Muscle of back (tissue), 11 donors: ENCODE data around the gene CCDC78. TPM values are rescaled to one million over a fixed set of nuclear protein-coding genes. Genes with fewer than 3 reads are reported as not detected.

Experiments used
- DNase-seq, 3 donors: peaks; one replicate each; pipeline versions ENCODE4 v3.0.0 to v3.0.0-alpha.2; 2013
- polyA plus RNA-seq, 10 donors: library from polyadenylated mRNA; unstranded; fragments of 120-200 nt; gene quantifications; one replicate each; pipeline ENCODE4 v1.2.1, GENCODE V29; 2013; ENCODE audit not compliant: insufficient read length in 10 of 10

Gene CCDC78
- polyA plus RNA-seq, 10 donors: 0.59 to 2.1 (median 0.96) TPM

- no peak for DNase-seq
These were observed 1.2 kb downstream of the CCDC78 start for GRCh38 chr16:725041-725376.

DNA sequence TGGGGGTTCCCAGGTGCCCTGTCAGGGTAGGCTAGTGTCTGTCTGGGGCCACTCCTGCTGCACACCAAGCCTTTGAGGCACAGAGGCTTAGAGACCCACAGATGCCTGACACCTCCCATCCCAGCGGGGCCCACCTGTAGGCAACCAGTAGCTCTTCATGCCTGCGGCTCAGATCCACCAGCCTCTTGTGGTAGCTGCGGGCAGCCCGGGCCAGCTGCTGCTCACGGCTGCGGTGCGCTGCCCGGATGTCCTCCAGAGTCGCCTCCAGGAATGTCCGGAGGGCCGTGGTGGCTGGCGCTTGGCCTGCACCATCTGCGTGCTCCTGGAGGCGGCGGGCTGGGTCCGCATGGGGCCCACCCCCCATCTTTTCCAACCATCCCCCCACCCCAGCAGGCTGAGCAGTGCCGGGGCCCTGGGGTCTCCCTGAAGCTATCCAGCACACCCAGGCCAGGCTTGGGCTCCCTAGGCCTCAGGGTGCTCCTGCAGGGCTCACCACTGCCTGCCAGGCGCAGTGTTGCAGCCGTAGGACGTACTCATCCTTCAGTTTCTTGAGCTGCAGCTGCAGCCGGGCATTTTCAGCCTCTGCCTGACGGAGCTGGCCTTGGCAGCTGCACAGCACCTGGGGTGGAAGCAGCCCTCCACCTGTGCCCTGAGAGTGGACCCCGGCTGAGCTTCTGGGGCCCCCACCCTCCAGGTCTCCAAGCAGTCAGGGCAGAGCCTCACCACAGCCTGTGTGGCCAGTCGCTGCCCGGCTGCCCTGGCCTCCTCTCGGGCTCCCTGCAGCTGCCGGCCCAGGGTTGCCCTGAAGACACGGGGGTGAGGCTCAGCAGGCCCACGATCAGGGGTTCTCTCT, 1.8 kb downstream of the CCDC78 start:
- no peak for DNase-seq

DNA sequence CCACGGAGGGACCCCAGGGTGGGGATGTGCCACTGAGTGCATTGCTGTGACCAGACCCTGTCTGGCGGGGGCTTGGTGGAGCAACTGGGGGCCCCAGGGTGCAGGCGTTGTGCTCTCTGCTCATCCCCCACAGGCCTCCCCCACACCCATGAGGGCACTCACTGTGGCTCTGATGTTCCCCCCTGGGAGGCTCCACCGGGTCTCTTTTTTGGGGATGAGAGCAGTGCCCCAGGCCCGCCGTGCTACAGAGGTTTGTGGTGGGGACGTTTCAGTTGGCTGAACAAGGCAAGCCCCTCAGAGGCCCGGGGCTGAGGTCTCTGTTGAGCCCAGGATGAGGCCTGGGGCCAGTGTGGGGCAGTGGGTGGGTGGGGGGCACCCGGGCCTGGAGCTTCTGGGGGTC, 2.5 kb downstream of the CCDC78 start:
- no peak for DNase-seq

DNA sequence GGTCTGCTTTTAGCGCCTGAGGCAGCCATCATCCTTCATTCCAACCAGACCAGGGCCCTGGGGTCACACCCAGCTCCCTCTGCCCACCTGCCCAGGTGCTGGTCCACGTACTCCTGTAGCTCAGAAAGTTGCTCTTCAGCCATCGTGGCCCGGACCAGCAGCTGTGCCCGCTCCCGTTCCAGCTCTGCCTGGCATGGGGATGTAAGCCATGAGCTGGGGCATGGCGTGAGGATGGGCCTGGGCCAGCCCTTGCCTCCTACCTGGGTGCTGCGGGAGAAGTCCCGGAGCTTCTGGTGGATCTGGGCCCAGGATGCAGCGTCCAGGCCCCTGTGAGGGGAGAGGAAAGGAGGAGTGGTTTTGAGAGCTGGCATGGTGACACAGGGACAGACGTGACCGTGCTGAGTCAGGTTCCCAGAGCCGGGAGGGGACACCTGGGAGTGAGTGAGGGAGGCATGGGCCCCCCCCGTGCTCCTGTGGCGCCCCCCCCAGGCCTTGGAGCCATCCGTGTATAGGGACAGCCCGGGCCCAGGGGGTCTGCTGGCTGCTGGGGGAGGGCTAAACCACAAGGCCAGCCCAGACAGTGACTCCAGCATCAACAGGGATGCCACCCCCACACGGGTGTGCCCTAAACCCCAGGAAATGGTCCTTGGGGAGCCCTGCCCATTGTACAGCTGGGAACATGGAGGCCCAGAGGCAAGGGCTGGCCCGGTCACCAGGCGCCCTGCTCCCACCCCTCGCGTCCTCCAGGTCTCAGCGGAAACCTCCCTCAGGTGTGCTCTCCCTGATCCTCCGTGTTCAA, 3.2 kb downstream of the CCDC78 start:
- no peak for DNase-seq

DNA sequence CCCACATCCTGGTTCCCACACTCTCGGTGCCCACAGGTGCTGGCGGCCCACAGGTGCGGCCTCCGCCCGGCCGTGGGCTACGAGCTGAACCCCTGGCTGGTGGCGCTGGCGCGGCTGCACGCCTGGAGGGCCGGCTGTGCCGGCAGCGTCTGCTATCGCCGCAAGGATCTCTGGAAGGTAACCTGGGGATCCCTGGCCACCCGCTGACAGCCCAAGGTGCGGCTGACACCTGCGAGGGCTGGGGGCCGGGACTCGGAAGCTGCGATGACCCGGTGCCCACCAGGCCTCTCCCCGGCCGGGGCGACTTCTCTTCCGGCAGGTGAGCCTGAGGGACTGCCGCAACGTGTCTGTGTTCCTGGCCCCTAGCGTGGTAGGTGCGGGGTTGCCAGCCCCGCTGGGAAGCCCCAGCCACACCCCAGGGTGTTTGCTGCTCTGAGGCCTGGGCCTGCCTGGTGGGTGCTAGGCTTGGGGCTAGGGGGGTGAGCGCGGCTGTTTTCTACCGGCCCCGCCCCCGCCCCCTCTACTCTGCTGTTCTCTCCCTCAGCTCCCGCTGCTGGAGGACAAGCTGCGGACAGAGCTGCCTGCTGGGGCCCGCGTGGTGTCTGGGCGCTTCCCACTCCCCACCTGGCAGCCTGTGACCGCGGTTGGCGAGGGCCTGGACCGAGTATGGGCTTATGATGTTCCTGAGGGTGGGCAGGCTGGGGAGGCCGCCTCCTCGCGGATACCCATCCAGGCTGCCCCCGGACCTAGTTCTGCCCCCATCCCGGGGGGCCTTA, 4.3 kb downstream of the CCDC78 start:
- no peak for DNase-seq

- DNase-seq: peak; percentile 61 to 94 (median 81)
These were observed 5.1 kb downstream of the CCDC78 start, which contains the start of gene ANTKMT for GRCh38 chr16:720990-721764. ANTKMT (plus strand) TSS chr16:721146; CDS start chr16:721275, 129 bp downstream.

DNA sequence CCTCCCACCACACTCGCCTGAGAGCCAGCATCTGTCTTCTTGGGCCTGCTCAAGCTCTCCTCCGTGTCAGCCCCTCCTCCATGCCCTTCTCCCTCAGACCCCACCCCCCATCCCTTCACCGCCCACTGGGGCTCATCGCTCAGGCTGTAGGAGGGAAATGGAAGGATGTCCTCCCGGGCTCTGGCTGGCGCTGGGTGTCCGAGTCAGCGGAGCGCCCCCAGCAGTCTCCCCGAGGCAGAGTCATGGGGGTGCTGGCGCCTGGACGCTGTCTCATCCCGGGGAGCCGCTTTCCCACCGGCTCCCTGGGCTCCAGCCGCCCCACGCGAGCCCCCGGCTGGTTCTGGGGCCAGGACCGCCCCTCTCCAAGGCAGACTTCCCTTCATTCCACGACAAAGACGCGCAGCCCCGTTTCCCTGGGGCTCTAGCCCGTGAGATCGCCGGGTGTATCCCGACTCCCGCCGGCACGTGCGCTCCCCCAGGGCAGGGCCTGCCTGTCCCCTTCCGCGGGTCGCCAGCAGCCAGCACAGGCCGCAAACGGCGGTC, 5.7 kb downstream of the CCDC78 start:
- DNase-seq: peak; percentile 51 to 90 (median 74)

- no peak for DNase-seq
These were observed 6.3 kb downstream of the CCDC78 start for GRCh38 chr16:719815-720446.

GRCh38 chr16:718922-719321, 7.3 kb downstream of the CCDC78 start:
- DNase-seq: no peak

GRCh38 chr16:718389-718788, 7.9 kb downstream of the CCDC78 start:
- no peak for DNase-seq

DNA sequence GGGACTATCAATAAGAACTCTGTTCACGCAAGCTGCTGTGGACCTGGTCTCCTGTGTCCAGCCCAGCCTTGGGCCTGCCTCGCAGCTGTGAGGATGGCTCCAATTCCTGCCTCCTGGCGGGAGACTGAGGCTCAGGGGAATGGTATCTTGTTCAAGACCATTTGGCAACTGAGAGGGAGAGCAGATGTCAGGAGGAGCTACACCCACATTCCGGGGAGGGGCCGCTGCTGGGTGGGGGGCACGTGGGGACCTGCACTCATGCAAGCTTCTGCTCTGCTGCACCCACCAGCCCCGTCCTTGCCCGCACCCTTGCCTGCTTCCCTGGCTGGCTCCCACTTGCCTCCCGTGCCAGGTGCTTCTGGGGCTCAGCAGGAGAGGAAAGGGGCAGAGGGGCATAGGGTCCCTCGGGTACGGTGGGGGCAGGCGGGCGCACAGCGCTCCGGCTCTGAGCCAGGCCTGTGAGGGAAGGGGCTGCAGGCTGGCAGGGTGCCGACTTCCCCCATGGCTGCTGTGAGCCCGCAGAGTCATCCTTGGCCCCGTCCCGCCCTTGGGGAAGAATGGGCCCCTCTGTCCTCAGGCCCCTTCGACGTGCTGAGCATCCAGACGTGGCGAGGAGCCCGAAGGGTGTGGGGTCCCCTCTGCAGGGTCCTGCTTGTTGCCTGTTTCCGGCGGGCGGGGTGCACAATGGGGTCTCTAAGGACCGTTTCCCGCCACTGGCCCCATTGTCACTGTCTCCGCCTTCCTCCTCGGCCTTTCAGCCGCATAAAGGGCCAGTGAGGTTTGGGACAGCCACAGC, 8.6 kb downstream of the CCDC78 start:
- peak in 1 of 3 donors; percentile 77 for DNase-seq

GRCh38 chr16:716768-717325, 9.4 kb downstream of the CCDC78 start:
- no peak for DNase-seq

GRCh38 chr16:716200-716568, 10.1 kb downstream of the CCDC78 start:
- DNase-seq: no peak

- peak in 1 of 3 donors; percentile 71 for DNase-seq
These were observed 10.6 kb downstream of the CCDC78 start for GRCh38 chr16:715477-716199.

GRCh38 chr16:714558-715476, 11.4 kb downstream of the CCDC78 start, which contains the start of gene METRN:
METRN (plus strand) TSS chr16:715118; CDS start chr16:715290, 172 bp downstream.
- peak; percentile 87 to 96 (median 93) for DNase-seq

DNA sequence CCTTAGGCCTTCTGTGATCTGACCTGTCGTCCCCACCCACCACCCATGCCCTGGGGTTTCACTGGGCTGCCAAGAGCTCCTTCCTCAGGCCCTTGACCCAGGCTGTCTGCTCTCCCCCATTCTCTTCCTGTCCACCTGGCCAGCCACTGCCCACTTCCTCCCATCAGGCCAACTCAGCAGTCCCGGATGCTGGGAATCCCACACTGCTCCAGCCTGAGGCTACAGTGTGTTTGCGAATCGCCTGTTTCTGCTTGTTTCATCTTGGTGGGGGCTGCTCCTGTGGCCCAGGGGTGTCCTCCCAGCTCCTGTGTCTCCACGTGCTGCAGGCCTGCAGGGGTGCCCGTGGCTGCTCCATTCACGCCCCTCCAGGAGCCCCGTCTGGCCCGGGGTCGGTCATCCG, 12.2 kb downstream of the CCDC78 start:
- no peak for DNase-seq

- DNase-seq: peak in 1 of 3 donors; percentile 86
These were observed 13.4 kb downstream of the CCDC78 start for GRCh38 chr16:712740-713250.
